ENCODE results near the gene IGFBP7. TPM values are rescaled to one million over a fixed set of nuclear protein-coding genes. Genes with fewer than 3 reads are reported as not detected.

The IGFBP7 gene
- total and polyA plus RNA-seq, 8 donors: 49.4 to 324 (median 152) TPM

GRCh38 chr4:57039345-57039744 is 70.8 kb downstream of the IGFBP7 start:
- Histone ChIP-seq H3K9me3 (no peaks in the 10 kb centered on the region), H3K4me1 (no peaks in the 10 kb centered on the region), H3K4me3 (no peak overlapping the region), H3K36me3 (no peaks in the 10 kb centered on the region), H3K27me3 (no peaks in the 10 kb centered on the region), H3K27ac (no peak overlapping the region)
- TF ChIP-seq CTCF (IDR thresholded peaks at IDR 0.05): no peak
- ATAC-seq: no peak
- DNase-seq: no peak
- intact Hi-C loops (cut with DNase I): no loop called here
- FAIRE-seq: no peak
- WGBS, 2 donors: 44 to 49% methylated on average over 2 of the region's 2 CpGs

DNA sequence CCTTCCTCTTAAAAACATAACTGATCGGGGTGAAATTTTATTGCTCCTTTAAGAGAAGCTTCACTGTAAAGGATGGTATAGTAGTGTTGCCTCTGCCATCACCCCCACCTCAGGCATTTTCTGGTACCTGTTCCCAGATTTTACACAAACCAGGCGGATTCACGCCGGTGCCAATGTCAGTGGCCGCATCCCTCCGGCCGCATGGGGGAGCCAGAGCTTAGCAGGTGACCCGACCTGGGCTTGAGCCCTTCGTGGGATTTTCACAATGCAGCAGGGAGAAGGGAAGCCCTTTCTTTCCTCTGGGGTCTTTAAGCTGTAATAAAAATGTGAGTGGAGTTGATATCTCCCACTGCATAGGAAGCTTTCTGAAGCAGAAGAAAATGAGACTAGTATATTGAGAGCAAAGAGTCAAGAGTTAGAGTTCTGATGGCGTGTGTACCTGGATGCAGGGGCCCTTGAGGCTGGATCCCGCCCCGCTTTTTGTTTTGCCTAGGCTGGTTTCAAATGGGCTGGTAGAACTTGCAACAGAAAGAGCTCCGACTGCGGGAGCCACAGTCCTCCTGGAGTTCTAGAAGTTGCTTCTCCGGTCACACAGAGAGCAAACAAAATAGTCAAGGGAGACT is 72.1 kb downstream of the IGFBP7 start:
- Histone ChIP-seq H3K4me1 (no peaks in the 10 kb centered on the region), H3K36me3 (no peaks in the 10 kb centered on the region), H3K27me3 (no peaks in the 10 kb centered on the region), H3K9me3 (no peaks in the 10 kb centered on the region), H3K27ac (no peak overlapping the region), H3K4me3 (no peak overlapping the region)
- 30 to 32% methylated on average over 15 of the region's 15 CpGs for WGBS, 2 donors
- ATAC-seq (peak; percentile 69 to 93 (median 92)), DNase-seq (peak; percentile 45 to 84 (median 56)), FAIRE-seq (no peak)
- TF ChIP-seq CTCF (IDR thresholded peaks at IDR 0.05): peak; percentile 63 to 80 (median 72)
- intact Hi-C loops (cut with DNase I): no loop called here

GRCh38 chr4:57034520-57034919 is 75.7 kb downstream of the IGFBP7 start:
- Histone ChIP-seq H3K4me3 (no peak overlapping the region), H3K9me3 (no peaks in the 10 kb centered on the region), H3K4me1 (no peaks in the 10 kb centered on the region), H3K27me3 (no peaks in the 10 kb centered on the region), H3K27ac (no peak overlapping the region), H3K36me3 (peaks cover 0 to 20% (median 11%) of the 10 kb centered on the region in 3 donors)
- DNase-seq (no peak), FAIRE-seq (no peak), ATAC-seq (no peak)
- intact Hi-C loops (cut with DNase I): no loop called here
- WGBS, 2 donors: 70 to 79% methylated on average over 3 of the region's 3 CpGs
- no peak for TF ChIP-seq CTCF (IDR thresholded peaks at IDR 0.05)

DNA sequence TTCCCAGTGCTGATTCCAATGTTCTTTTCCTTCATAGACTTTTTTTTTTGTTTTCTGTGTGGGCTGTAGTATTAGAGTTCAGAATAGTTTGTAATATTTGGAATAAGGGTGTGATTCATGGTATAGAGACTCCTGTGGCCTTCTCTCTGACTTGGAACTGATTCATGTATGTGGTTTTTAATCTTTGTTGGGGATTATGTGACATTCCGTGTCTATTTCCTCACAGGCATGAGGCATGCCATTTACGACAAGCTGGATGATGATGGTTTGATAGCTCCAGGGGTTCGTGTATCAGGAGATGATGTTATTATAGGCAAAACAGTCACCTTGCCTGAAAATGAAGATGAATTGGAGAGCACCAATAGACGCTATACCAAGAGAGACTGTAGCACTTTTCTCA is 87.1 kb downstream of the IGFBP7 start:
- 84 to 90% methylated on average over 4 of the region's 4 CpGs for WGBS, 2 donors
- no peak for ATAC-seq
- no peak for DNase-seq
- Histone ChIP-seq H3K36me3 (peaks cover 0 to 63% (median 48%) of the 10 kb centered on the region in 3 donors), H3K27ac (no peak overlapping the region), H3K27me3 (no peaks in the 10 kb centered on the region), H3K9me3 (no peaks in the 10 kb centered on the region), H3K4me3 (no peak overlapping the region), H3K4me1 (no peaks in the 10 kb centered on the region)
- no peak for FAIRE-seq
- intact Hi-C loops (cut with DNase I): no loop called here
- TF ChIP-seq CTCF (IDR thresholded peaks at IDR 0.05): no peak

GRCh38 chr4:57020467-57021101 is 89.6 kb downstream of the IGFBP7 start:
- no peak overlapping the region for H3K4me3 ChIP-seq
- FAIRE-seq: no peak
- H3K36me3 ChIP-seq: peaks cover 0 to 70% (median 46%) of the 10 kb centered on the region in 3 donors
- TF ChIP-seq CTCF (IDR thresholded peaks at IDR 0.05): no peak
- no peaks in the 10 kb centered on the region for H3K4me1 ChIP-seq
- no peaks in the 10 kb centered on the region for H3K9me3 ChIP-seq
- 85 to 96% methylated on average over 5 of the region's 5 CpGs for WGBS, 2 donors
- DNase-seq: no peak
- intact Hi-C loops (cut with DNase I): no loop called here
- H3K27ac ChIP-seq: no peak overlapping the region
- ATAC-seq: peak in 2 of 4 donors; percentile 32 to 37
- no peaks in the 10 kb centered on the region for H3K27me3 ChIP-seq

All from pancreas (tissue), 10 donors.